ENCODE results near the gene KCNN1. TPM values are rescaled to one million over a fixed set of nuclear protein-coding genes. Genes with fewer than 3 reads are reported as not detected.

Gene KCNN1
- total and polyA plus RNA-seq, 9 of the 15 experiments (the other 6 are each of a cell fraction or from before 2014, with no cell fraction given) = 0.01 to 6.2 (median 0.72) TPM

GRCh38 chr19:17999684-18000479, 33.0 kb downstream of the KCNN1 start (continued):
- TF ChIP-seq IRF1 (CRISPR knock-in tag; IDR thresholded peaks at IDR 0.05; ENCODE audit: borderline replicate concordance) (no peak), SRSF7 (optimal IDR thresholded peaks at IDR 0.05; ENCODE audit: low read depth, low read length) (no peak), ZNF23 (CRISPR knock-in tag; IDR thresholded peaks at IDR 0.05) (no peak), TAF1 (IDR thresholded peaks at IDR 0.05; ENCODE audit: control insufficient read depth, extremely low read depth, insufficient read depth, low read length, severe bottlenecking) (peak; percentile 39), DDX20 (tag; IDR thresholded peaks at IDR 0.05; ENCODE audit: low read depth) (no peak), XRCC4 (IDR thresholded peaks at IDR 0.05; ENCODE audit: extremely low read depth, insufficient read depth, insufficient read length) (no peak), BRD9 (IDR thresholded peaks at IDR 0.05; ENCODE audit: low read depth, partially characterized antibody) (peak; percentile 41), FOSL1 (tag; conservative IDR thresholded peaks at IDR 0.05) (peak; percentile 47; the same call in 1 of the 2 replicates), ID3 (CRISPR knock-in tag; IDR thresholded peaks at IDR 0.05) (no peak), ID3 (tag; IDR thresholded peaks at IDR 0.05) (no peak), KLF6 (CRISPR knock-in tag; IDR thresholded peaks at IDR 0.05; ENCODE audit: borderline replicate concordance) (no peak), ZBED1 (IDR thresholded peaks at IDR 0.05) (peak; percentile 36; the same call in 1 of the 2 replicates), TFAP4 (CRISPR knock-in tag; IDR thresholded peaks at IDR 0.05; ENCODE audit: borderline replicate concordance) (peak; percentile 67; the same call in 1 of the 2 replicates), SLC30A9 (CRISPR knock-in tag; IDR thresholded peaks at IDR 0.05) (no peak), TCF3 (CRISPR knock-in tag; IDR thresholded peaks at IDR 0.05) (peak; percentile 98)

Measured in K562 (cell line).